OCI-LY3 (cell line): ENCODE results near the gene LAD1.

Source experiments
- EZH2phosphoT487 ChIP-seq: fragments of 200-600 bp; shearing (Covaris generic); IDR thresholded peaks from 2 replicates; pipeline ENCODE4 v1.6.1; 2018; ENCODE audit warnings: antibody characterized with exemption, mixed run types, low read depth
- TF ChIP-seq, protein P1 (sequence below): fragments of 200-600, 300-600 bp; sonication (generic); IDR thresholded peaks from 2 replicates; pipeline ENCODE4 v1.5.1; 2014; ENCODE audit warnings: antibody characterized with exemption, low read length, low read depth

DNA sequence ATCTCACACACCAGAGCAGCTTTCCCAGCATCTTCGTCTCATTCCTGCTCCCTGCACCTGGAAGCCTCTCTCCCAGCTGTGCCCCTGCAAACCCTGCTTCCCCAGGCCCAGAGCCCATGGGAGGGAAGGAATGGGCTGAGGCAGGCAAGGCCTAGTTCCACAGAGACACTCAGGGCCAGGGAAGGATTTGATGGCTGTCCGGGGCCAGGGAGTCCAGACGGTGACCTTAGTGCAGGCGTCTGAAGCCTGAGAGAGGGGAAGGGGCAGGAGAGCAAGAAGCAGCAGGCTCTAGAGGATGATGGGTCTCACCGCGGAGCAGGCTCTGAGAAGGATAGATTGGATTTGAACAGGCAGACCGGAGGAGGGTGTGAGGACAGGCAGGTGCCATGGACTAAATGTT lies 44.6 kb upstream of the LAD1 start:
- TF ChIP-seq, protein P1, sequence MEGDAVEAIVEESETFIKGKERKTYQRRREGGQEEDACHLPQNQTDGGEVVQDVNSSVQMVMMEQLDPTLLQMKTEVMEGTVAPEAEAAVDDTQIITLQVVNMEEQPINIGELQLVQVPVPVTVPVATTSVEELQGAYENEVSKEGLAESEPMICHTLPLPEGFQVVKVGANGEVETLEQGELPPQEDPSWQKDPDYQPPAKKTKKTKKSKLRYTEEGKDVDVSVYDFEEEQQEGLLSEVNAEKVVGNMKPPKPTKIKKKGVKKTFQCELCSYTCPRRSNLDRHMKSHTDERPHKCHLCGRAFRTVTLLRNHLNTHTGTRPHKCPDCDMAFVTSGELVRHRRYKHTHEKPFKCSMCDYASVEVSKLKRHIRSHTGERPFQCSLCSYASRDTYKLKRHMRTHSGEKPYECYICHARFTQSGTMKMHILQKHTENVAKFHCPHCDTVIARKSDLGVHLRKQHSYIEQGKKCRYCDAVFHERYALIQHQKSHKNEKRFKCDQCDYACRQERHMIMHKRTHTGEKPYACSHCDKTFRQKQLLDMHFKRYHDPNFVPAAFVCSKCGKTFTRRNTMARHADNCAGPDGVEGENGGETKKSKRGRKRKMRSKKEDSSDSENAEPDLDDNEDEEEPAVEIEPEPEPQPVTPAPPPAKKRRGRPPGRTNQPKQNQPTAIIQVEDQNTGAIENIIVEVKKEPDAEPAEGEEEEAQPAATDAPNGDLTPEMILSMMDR: no peak
- no peak for TF ChIP-seq EZH2phosphoT487
